Esophagus muscularis mucosa (tissue), 2 donors: ENCODE results near the gene TSC22D2.

Experiments used
- EP300 ChIP-seq: sonication (generic); formaldehyde crosslinking; IDR thresholded peaks from one replicate; pipeline ENCODE4 v1.6.1; 2017; ENCODE audit warnings: antibody characterized with exemption
- POLR2A ChIP-seq: fragments of 450-650 bp; IDR thresholded peaks from one replicate; pipeline ENCODE4 v1.6.1; 2017; ENCODE audit warnings: antibody characterized with exemption, moderate library complexity, mild to moderate bottlenecking, low read depth

DNA sequence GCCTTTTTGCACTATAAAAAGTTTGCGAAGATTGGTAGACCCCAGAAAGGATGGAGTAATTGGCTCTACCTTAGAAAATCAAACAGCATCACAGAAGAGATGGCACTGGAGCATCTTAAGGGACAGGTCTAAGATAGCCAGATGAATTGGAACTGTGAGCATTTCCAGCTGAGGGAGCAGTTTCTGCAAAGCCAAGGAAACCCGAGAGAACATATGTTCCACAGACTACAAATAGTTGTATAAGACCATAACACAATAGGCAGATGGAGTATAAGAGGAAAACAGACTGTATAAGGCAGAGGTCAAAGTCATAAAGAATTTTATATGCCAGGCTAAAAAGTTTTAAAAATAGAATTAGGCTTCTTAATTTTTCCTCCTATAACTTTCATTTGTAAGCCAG is 46.0 kb downstream of the TSC22D2 start:
- no peak for TF ChIP-seq EP300
- no peak for TF ChIP-seq POLR2A
